NCI-H2029 treated with DMSO at 0.1 percent for 48 hours (cell line): ENCODE measurements around the gene DNAJC5.
"Not testable (repeated sequence)": the region's sequence is repeated elsewhere in the genome, so short reads cannot be mapped to it uniquely, and the experiment has no call there.

ENCODE experiments used
- DNase-seq: peaks from one replicate; lab custom pipeline; 2025; lab: John Stamatoyannopoulos, UW

Gene DNAJC5, protein sequence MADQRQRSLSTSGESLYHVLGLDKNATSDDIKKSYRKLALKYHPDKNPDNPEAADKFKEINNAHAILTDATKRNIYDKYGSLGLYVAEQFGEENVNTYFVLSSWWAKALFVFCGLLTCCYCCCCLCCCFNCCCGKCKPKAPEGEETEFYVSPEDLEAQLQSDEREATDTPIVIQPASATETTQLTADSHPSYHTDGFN

DNA sequence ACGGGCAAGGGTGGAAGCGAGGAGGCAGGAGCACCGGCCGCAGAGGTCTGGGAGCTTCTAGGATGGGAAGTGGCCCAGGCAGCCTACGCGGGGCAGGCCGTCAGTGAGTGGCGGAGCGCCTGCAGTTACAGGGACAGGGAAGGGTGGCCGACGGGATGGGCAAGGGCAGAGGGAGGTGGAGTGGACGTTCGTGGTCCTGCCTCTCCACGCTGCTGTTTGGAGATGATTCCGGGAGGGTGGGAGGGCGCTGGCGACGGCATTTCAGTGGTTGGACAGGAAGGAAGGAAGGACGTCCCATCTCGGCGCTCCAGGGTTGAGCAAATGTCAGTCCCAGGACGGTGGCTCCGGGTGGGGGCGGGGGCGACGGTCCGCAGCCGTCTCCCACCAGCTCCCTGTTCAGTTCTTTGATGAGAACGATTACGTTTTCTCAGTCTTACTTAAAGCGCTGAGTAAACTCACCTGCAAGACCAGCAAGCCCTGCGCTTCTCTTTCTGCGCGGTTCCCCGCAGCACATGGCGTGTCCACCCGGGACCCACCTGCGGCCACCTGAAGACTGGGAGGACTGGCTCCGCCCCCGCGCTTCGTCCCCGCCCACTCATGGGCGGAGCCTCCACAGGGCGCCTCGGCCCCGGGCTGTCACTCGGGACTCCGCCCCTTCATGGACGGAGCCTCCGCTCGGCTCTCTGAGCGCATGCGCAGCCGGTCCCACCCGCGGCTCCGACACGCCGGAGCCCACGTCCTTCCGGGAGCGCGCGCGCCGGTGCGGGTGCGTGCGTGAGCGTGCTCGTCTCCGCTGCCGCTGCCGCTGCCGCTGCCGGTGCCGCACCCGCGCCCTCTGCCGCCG lies at the start of gene DNAJC5:
Gene DNAJC5, plus strand, starts transcription at position 769 of the 844 bp plus-strand sequence. CDS start 33,220 bp downstream, outside the sequence.
- DNase-seq: peak; percentile 69

DNA sequence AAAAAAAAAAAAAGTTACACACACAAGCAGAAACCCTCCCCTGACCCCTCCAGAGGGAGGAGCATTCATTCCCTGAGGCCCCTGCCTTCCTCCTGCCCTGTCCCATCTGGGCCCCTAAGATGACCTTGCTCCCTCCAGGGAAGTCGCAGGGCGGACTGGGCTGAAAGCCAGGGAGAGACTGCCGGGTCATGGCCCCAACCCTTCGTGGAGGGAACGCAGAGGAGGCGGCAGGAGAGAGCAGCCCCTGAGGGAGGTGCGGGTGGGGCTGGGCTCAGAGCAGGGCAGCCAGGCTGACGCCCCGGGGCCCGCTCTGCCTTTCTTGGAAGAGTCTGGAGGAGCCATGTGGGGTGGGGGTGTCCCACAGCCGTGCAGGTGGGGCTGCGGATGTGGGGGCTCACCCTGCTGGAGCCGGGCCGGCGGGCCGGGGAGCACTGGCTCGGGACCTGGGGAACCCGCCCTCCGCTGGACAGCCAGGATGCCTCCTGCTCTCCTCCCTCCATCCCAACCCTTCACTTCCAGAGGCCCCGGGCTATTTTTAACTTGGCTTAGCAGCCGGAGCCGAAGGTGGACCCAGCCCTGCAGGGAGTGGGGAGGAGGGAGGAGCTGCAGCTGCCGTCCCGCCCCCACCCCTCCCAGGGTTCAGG lies 48.7 kb upstream of the DNAJC5 start:
- DNase-seq: no peak

DNA sequence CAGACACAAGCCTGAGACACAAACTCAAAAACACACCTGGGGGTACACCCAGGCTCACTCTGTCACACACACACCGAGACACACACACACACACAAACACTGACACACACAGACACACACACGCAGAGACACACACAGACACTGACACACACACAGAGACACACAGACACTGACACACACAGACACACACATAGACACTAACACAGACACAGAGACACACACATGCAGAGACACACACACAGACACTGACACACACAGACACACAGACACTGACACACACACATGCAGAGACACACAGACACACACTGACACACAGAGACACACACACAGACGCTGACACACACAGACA lies 48.1 kb upstream of the DNAJC5 start:
- DNase-seq: no peak

DNA sequence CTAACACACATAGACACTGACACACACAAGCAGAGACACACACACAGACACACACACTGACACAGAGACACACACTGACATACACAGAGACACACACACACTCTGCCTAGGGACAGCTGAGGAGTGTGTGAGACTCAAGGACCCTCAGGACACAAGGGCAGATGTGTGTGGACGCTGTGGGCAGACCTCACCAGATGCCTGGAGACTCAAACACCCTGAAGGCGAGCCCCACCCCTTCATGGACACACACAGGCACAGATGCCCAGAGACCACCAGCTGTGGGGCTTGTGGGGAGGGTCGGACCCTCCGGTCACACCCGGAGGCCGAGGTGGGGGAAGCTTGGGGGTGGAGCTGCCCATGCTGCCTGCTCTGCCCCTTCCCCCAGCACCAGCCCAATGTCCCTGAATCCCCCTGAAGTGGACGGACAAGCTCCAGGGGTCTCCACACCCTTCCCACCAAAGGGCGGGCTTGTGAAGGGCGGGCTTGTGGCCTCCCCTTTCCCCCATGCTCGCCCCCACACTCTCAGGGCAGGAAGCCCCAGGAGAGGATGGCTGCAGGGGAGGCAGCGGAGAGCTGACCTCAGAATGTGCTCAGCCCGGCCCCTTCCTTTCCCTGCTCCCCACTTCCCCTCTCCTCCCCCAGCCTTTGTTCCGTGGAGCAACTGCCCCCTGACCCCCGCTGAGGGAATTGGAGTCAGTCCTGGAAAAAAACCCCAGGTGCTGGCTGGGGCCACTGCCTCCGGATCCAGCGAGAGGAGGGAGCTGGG lies 47.5 kb upstream of the DNAJC5 start:
- no peak for DNase-seq

DNA sequence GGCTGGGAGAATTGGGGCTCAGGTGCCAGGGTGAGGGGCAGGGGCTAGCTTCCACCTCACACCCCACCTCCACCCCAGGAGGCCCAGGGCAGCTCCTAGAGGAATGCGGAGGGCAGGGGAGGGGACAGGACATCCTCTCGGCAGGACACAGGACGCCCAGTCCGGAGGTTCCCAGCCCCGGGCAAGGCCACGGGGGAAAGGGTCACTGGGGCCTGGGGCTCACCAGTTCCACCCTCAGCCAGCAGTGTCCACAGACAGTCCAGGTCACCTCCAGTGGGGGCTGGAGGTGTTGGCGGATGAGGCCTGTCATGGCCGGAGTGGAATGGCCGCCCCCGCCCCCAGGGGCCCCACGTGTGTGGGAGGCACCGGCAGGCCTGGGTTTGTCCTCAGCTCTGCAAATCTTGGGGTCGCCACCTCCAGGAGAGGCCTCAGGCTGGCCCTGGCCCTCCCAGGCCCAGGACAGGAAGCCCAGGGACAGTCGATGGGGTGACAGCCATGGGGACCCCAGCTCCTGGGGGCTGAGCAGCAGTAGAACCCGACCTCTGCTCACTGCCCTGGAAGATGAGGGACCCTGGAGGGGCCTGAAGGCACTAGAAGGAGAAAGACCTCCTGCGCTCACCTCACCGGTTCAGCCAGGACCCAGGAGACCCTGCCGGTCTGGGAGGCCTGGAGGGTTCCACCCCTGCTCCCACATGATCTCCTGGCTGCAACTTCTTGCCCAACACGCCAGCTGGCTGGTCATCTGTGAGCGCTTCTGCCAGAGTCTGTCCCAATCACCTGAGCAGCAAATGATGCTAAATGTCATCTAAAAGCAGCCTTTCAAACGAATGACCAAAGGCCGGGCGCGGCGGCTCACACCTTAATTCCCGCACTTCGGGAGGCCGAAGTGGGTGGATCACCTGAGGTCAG lies 46.7 kb upstream of the DNAJC5 start:
- DNase-seq: no peak

DNA sequence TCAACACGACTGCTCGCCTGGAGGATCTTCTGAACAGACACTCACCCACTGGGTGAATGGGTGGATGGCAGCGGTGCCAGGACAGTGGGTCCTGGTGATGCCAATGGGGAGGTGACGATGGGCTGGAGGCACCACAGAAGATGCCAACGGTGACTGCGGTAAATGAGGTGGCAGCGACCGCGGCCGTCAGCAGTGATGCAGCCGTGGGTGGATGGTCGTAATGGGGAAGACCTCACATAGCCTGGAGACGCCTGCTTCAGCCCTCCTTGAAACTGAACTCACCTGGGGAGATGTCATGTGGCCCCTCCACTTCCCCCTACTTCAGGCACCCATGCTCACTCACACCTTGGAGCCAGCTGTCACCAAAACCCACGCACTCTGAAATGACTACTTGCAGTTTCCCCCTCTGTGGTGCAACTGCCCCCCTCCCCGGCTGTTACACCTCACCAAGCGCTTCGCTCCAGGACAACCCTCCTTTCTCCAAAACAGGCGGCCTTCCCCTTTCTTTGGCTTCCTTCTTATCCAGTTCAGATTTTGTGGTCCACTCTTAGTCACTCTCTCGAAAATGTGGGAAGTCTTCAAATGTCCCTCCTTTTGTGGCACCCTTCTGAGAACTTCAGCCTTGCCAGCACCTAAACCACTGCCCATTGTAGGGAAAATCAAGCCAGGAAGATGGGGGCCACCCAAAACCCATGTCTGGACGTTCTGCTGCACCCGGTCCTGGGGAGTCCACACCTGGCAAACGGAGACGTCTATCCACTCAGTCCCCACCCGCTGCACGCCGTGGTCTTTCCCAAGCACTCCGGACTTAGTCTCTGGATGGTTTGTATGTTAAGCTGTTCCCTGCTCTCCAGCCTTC lies 44.0 kb upstream of the DNAJC5 start:
- DNase-seq: no peak

DNA sequence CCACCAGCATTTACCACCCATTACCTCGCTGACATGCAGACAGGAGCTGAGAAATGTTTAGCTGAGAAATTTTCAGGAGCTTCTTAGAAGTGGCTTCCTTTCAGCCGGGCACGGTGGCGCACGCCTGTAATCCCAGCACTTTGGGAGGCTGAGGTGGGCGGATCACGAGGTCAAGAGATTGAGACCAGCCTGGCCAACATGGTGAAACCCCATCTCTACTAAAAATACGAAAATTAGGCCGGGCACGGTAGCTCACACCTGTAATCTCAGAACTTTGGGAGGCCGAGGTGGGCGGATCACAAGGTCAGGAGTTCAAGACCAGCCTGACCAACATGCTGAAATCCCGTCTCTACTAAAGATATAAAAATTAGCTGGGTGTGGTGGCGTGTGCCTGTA lies 43.4 kb upstream of the DNAJC5 start:
- not testable (repeated sequence) for DNase-seq

DNA sequence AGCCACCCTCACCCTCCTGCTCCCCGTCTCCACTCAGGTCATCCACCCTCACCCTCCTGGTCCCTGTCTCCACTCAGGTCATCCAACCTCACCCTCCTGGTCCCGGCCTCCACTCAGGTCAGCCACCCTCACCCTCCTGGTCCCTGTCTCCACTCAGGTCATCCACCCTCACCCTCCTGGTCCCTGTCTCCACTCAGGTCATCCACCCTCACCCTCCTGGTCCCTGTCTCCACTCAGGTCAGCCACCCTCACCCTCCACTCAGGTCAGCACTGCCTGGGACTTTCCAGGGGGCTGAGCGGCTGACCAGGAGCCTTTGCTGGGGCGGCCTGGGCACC lies 41.2 kb upstream of the DNAJC5 start:
- not testable (repeated sequence) for DNase-seq

DNA sequence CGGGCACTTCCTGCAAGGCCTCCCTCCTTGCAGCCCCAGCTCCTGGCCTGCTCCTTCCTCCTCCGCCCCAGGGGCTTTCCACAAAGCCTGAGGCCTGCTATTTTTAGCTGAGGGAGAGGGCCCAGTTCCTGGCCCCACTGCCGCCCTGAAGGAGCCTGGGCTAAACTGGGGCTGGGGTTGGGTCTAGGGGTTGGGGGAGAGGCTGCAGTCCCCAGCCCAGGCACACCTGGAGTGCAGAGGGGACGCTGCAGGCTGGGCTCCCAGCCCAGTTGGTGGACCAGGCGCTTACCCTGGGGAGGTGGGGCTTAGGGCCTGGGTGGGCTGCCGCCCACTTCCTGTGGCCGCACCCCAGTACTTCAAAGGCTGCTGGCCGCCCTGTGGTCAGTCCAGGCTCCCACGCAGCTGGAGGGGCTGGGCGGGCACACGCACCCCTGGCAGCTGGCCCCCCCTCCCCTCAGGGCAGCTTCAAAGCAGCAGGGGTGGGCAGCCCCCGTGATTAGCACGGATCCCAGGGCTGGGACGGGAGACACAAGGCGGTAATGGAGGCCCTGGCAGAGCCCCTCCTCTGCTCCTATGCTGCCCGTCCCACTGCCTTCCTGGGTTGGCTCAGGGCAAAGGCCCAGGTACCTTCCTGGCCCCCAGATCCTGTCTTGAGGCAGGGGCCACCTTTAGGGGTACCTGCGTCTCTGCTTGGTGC lies 40.7 kb upstream of the DNAJC5 start:
- DNase-seq: no peak

DNA sequence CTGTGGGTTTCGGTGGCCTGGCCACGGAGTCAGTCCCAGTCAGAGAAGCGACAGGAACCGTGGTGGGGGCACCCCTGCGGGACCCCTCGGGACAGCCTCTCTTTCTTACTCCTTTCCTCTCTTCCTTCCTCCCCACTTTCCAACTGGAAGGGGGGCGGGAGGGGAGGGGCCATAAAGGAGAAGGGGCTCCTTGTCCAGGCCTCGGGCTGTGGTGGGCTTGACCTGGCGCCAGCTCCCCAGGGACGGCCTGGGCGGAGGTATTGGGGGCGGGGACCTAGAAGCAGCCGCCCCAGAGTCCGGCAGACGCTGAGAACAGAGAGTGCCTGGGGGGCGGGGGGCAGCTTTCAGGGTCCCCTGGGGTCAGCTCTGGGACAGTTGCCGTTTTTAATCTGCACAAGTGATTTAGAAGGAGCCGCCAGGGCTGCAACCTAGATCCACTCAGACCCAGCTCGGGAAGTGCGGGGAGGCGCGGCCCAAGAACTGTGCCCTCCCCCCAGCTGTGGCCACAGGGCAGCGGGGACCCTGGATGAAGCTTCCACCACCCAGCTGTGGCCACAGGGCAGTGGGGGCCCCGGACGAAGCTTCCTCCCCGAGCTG lies 40.1 kb upstream of the DNAJC5 start:
- DNase-seq: no peak

DNA sequence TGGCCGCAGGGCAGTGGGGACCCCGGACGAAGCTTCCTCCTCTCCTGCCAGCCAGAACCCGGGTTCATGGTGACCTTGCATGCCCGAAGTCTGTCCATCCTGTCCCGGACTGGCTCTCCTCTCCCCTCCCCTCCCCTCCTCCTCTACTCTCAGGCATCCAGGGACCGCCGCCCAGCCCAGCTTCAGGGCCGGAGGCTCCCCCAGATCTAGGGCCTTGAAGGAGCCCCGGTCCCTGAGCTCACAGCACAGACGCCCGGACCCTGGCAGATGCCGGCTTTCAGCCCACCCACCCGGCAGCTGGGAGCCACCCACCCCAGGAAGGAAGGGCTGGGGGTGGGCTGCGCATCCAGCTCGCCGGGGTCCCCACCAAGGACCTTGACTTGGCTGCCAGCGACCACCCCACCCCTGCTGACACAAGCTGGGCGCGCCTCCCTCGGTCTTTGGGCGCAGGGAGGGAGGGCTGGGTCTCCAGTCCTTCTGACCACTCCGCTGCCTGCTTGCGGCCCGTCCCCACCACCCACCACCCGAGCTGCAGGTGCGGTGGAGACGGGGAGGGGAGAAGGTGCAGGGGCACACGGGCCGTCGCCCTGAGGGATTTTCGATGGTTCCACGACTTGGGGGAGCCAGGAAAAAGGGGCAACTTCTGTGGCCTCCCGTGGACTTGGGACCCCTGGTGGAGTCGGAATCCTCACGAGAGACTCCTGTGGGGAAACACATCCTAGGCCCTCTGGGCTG lies 39.4 kb upstream of the DNAJC5 start:
- DNase-seq: no peak

DNA sequence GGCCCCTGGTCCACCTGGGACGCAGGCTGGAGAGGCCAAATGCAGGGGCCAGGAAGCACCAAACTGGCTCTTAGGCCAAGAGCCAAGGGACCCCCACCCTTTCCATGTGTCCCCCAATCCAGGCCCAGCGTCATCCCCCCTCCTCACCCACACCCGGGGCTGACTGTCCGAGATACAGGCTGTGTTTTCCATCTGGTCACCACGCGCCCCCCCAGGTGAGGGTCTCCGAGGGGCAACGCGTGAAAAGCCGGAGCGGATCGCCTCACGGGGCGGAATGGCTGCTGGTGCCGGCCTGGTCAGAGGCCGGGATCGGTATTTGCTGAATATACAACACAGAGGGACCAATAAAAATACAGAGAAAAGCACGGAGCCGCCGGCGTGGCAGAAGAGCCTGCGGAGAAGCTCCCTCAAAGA lies 38.8 kb upstream of the DNAJC5 start:
- no peak for DNase-seq

DNA sequence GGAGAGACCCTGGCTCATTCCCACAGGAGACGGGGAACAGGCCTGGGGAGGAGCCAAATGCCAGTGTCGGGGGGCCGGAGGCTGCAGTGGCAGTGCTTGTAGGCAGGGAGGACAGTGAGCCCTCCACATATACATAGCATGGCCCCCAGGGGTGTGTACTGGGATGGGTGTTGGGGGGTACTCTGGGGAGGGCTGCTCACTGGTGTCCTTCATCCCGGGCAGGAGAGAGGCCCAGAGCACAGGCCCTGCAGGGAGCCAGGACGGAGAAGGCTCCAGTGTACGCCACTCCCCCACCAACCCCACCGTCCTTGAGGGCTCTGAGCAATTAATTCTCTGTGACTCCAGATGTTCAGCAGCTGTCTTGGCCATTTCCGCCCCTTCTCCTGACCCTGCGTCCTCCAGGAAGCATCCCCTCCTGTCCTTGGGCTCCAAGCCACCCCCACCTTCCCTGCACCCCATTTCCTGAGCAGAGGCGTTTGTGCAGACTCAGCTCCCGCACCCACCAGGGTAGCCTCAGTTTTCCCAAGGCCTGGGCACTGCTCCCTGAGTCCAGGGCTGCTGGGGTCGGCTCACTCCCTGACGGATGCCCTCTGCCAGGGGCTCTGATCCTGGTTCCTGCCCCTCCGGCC lies 37.0 kb upstream of the DNAJC5 start:
- no peak for DNase-seq

DNA sequence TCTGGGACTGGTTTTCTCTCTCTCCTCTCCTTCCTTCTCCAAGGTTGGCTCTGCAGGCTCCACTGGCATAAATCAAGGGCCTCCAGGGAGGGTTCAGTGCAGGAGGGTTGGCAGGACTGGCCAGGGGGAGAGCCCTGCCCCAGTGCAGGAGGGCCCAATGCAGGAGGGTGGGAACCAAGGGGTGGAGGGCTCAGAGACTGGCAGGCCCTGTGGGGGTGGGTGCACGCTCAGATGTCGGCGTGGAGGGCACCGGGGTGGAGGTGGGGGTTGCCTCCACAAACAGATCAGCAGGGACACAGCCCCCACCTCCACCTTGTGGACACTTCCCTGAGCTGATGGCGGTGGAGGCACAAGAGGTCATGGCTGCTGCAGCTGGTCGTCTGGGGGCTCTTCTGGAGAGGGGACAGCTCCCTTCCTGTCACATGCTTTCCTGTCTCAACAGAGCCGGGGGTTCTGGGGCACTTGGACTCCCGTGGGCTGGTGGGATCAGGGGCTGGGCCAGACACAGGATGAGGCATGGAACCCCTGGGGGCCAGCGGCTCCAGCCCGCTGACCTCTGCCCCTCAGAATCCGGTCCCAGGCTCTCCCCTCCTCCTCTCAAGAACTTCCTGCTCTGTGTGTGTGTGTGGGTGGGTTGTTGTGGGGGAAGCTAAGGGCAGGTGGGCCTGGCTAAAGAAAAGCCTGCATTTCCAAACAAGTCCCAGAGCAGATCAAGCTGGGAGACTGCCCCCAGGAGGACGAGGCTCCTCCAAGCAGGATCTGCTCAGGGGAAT lies 36.3 kb upstream of the DNAJC5 start:
- no peak for DNase-seq

DNA sequence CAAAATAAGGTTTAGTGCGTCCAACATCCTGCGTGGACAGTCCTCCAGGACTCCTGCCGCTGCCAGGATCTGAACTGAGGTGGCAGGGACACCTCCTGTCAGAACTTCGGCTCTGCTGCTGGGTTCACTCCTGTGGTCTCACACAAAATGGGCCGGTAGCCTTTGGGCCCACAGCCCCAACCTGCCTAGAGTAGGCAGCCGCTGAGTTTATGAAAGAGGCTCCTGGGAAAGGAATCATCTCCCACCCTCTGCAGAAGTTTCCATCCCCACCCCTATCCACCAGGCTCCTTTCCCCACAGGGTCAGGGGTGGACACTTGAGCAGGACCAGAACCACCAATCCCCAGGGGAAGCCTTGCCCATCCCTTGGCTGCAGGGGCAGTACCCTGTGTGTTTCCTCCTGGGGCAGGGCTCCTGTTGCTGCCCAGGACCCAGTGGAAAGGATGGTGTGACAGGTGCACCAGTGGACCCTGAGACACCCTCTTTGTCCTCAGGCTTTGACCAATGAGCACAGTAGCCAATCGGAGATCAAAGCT lies 35.7 kb upstream of the DNAJC5 start:
- no peak for DNase-seq

DNA sequence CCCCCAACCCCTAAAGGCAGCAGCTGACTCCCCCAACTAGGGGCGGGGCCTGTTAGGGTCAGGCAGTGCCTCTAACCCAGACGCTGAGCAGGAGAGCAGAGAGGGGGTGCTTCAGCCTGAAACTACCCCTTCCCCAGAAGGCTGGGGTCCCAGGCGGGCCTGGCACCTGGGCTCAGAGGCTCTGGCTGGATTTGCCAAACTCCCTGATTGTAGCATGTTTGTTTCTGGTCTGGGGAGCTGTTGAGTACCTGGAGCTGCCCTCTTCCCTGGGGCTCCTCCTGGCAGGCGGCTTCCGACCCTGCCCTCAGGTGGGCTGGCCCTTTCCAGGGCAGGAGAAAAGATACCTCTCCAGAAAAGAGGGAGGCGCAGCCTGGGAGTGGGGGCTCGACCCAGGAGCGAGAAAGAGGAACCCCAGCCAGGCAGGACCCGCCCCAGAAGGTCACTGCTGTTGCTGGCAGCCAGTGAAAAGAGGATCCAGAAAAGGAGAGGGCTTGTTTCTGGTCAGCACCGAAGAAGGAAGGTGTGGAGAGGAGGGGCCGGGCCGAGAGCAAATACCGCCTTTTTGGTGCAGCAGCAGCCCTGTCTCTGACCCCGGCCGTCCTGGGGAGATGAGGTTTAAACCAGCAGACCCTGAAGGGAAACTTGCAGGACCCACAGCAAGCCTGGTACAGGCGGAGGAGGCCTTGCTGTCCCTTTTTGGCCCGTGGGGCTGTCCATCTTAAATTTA lies 34.4 kb upstream of the DNAJC5 start:
- no peak for DNase-seq
